Urinary bladder (tissue), 4 donors: Measurements from ENCODE around the gene AVP. TPM values are rescaled to one million over a fixed set of nuclear protein-coding genes. Genes with fewer than 3 reads are reported as not detected.

ENCODE experiments used
- DNase-seq: peaks from one replicate; pipeline ENCODE4 v3.0.0-alpha.2; 2015; ENCODE audit errors: extremely low spot score
- H3K27ac ChIP-seq: one replicate; pipeline ENCODE4 v1.5.1; 2013; ENCODE audit warnings: low read depth, mild to moderate bottlenecking, moderate library complexity
- H3K36me3 ChIP-seq: one replicate; pipeline ENCODE4 v1.6.1; 2013; ENCODE audit warnings: mild to moderate bottlenecking, moderate library complexity; ENCODE audit not compliant: insufficient read depth
- H3K4me1 ChIP-seq: one replicate; pipeline ENCODE4 v1.6.1; 2013; ENCODE audit warnings: mild to moderate bottlenecking, moderate library complexity; ENCODE audit not compliant: insufficient read depth
- H3K4me3 ChIP-seq: one replicate; pipeline ENCODE4 v1.5.1; 2013; ENCODE audit warnings: low read depth, low read length
- WGBS: extraction: QIAGEN DNeasy Blood & Tissue Kit; methylation state at CpG from one replicate; pipeline ENCODE4 v1.1.7; 2013; 5-methylcytosine and 5-hydroxymethylcytosine counted together
- polyA plus RNA-seq: library from polyadenylated mRNA; stranded (reverse); fragments of 200-250 nt; gene quantifications from one replicate; pipeline ENCODE4 v1.2.3, GENCODE V29; 2013
- total RNA-seq: library from RNA; depleted of rRNA; stranded (reverse); fragments of >200 nt; gene quantifications from one replicate; pipeline ENCODE4 v1.2.3, GENCODE V29; 2014
- donor health status: healthy with polysubstance abuse.
- donor health status: healthy.

The AVP gene
- total and polyA plus RNA-seq, 2 donors, result not detected

GRCh38 chr20:3105256-3106137 is 21.0 kb upstream of the AVP start:
- H3K36me3 ChIP-seq, result peaks cover 4% of the 10 kb centered on the region
- WGBS, result 93% methylated on average over 18 of the region's 18 CpGs
- DNase-seq, result no peak

GRCh38 chr20:3103369-3104032 is 19.0 kb upstream of the AVP start:
- Histone ChIP-seq H3K4me3 (no peak overlapping the region), H3K4me1 (no peaks in the 10 kb centered on the region), H3K27ac (no peak overlapping the region), H3K36me3 (peaks cover 2% of the 10 kb centered on the region)
- 52% methylated on average over 3 of the region's 3 CpGs for WGBS
- DNase-seq, result no peak

More at GRCh38 chr20:3105256-3106137, 21.0 kb upstream of the AVP start:
- Histone ChIP-seq H3K4me1 (no peaks in the 10 kb centered on the region), H3K4me3 (no peak overlapping the region), H3K27ac (no peak overlapping the region)

GRCh38 chr20:3102575-3103368 is 18.2 kb upstream of the AVP start:
- no peak for DNase-seq
- Histone ChIP-seq H3K4me3 (no peak overlapping the region), H3K36me3 (peaks cover 2% of the 10 kb centered on the region), H3K27ac (no peak overlapping the region), H3K4me1 (no peaks in the 10 kb centered on the region)
- WGBS, result 55% methylated on average over 13 of the region's 13 CpGs

GRCh38 chr20:3101737-3102574 is 17.4 kb upstream of the AVP start:
- no peaks in the 10 kb centered on the region for H3K4me1 ChIP-seq
- no peak for DNase-seq
- no peak overlapping the region for H3K4me3 ChIP-seq
- H3K36me3 ChIP-seq, result peaks cover 2% of the 10 kb centered on the region
- no peak overlapping the region for H3K27ac ChIP-seq
- 86% methylated on average over 21 of the region's 21 CpGs for WGBS

- Histone ChIP-seq H3K36me3 (no peaks in the 10 kb centered on the region), H3K4me3 (no peak overlapping the region), H3K4me1 (no peaks in the 10 kb centered on the region), H3K27ac (no peak overlapping the region)
- DNase-seq, result no peak
- 85% methylated on average over 6 of the region's 6 CpGs for WGBS
These were observed 16.7 kb upstream of the AVP start for GRCh38 chr20:3101251-3101650.

GRCh38 chr20:3100480-3100879 is 16.0 kb upstream of the AVP start:
- Histone ChIP-seq H3K36me3 (no peaks in the 10 kb centered on the region), H3K27ac (no peak overlapping the region), H3K4me3 (no peak overlapping the region), H3K4me1 (no peaks in the 10 kb centered on the region)
- 94% methylated on average over 7 of the region's 7 CpGs for WGBS
- DNase-seq, result no peak

- WGBS, result 85% methylated on average over 13 of the region's 13 CpGs
- no peak overlapping the region for H3K27ac ChIP-seq
- no peak overlapping the region for H3K4me3 ChIP-seq
- no peaks in the 10 kb centered on the region for H3K36me3 ChIP-seq
- H3K4me1 ChIP-seq, result no peaks in the 10 kb centered on the region
- no peak for DNase-seq
These were observed 10.5 kb upstream of the AVP start for GRCh38 chr20:3094848-3095629.

- Histone ChIP-seq H3K27ac (no peak overlapping the region), H3K4me3 (no peak overlapping the region), H3K36me3 (no peaks in the 10 kb centered on the region), H3K4me1 (no peaks in the 10 kb centered on the region)
- 65% methylated on average over 10 of the region's 10 CpGs for WGBS
- DNase-seq, result no peak
These were observed 9.4 kb upstream of the AVP start for GRCh38 chr20:3093861-3094361.

GRCh38 chr20:3092611-3093379 is 8.3 kb upstream of the AVP start:
- WGBS, result 13% methylated on average over 79 of the region's 81 CpGs
- DNase-seq, result no peak

GRCh38 chr20:3090565-3090964 is 6.0 kb upstream of the AVP start:
- Histone ChIP-seq H3K27ac (no peak overlapping the region), H3K4me3 (no peak overlapping the region), H3K4me1 (no peaks in the 10 kb centered on the region), H3K36me3 (no peaks in the 10 kb centered on the region)
- 2% methylated on average over 1 of the region's 1 CpG for WGBS
- no peak for DNase-seq

More at GRCh38 chr20:3092611-3093379, 8.3 kb upstream of the AVP start:
- no peaks in the 10 kb centered on the region for H3K36me3 ChIP-seq
- H3K4me1 ChIP-seq, result no peaks in the 10 kb centered on the region
- peak overlapping the region; percentile 8 for H3K4me3 ChIP-seq
- H3K27ac ChIP-seq, result no peak overlapping the region

- no peaks in the 10 kb centered on the region for H3K36me3 ChIP-seq
- whole genome bisulfite sequencing, result 82% methylated on average over 7 of the region's 7 CpGs
- no peaks in the 10 kb centered on the region for H3K4me1 ChIP-seq
- DNase-seq, result no peak
- H3K4me3 ChIP-seq, result no peak overlapping the region
- no peak overlapping the region for H3K27ac ChIP-seq
These were observed 3.5 kb upstream of the AVP start for GRCh38 chr20:3088031-3088430.
